Cardiac septum (tissue), 1 donor: ENCODE measurements around the gene KRT16. TPM values are rescaled to one million over a fixed set of nuclear protein-coding genes. Genes with fewer than 3 reads are reported as not detected.
"Not testable (repeated sequence)": the region's sequence is repeated elsewhere in the genome, so short reads cannot be mapped to it uniquely, and the experiment has no call there.

ENCODE experiments used
- DNase-seq: peaks from one replicate; pipeline ENCODE4 v3.0.0-alpha.2; 2020; ENCODE audit warnings: low spot score
- intact Hi-C: fragments of 100-400 bp; cut with DNase I; formaldehyde crosslinking; loops from one replicate; pipeline ENCODE4 v1.14.0; 2022
- total RNA-seq: library from RNA; stranded (reverse); fragmentation: NEBNext Ultra II Directional; extraction: Animal tissue kit (Norgen Biotek cat#: 25700); gene quantifications from one replicate; pipeline ENCODE4 v1.2.1, GENCODE V29; 2021
- donor health status: DM: no; HTN: no; CAD: no.

The KRT16 gene
- total RNA-seq, 1 donor from 2014 or later = not detected

DNA sequence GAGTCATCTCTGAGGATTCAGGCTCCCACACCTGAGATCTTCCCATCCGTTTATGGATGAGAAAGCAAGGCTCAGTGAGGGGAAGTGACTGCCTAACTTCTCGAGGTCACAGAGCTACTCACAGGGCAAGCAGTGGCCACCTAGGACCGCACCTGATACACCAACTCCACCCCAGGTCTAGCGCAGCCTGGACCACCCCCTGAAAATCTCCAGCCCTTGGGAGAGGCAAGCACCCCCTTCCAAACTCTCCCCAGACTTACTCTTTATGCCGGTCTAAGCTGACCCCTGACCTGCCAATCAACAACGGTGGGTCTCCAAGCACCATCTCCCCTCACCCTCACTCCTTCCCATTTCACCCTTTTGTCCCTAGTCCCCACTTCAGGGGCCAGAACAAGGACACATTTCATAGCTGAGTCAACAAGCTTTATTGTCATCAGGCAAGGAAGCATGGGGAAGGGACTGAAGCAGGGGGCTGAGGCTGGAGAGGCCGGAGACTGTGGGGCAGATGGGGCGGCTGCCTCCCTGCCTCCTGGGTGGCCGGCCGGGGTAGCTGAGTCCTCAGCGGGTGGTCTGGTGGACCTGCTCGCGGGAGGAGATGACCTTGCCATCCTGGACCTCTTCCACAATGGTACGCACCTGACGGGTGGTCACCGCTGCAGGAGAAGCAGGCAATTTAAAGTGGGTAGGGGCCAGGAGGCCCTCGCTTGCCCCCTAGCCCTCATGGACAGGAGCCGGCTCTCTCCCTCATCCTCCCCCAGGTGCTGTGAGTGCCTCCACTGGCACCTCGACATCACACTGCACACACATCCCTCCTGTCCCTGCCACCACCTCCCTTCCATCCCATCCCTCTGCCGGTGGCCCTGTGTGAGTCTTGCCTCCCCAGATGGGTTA lies 6.7 kb upstream of the KRT16 start:
- intact Hi-C loops = no loop called here
- DNase-seq = no peak

DNA sequence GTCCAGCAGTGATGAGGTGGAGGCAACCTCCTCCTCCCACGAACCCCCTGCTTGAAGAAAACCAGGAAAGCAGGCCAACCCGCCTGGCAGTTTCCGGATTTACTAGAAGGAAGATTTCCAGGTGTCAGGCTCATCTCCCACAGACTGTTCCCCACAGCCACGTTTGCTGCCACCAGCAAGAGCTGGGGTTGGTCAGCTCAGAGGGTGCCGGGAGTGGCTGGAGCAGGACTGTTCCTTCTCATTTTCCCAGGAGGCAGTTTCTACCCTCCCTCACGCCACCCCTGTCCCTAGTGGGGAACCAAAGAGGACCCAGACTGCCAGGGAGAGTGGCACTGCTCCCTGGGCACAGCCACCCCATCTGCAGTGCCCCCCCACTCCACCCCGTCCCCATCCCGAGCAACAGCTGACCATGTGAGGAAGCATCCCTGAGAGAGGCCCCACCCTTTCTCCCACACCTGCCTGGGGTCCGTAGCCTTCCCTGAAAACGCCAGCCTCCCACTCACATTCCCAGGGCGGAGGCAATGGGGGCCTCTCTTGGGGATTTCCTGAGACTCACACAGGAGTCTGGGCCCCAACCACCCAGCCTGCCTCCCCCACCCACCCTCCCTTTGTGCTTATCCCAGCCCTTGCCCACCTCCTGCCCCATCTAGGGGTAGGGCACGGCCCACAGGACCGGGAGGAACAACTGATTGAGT lies 5.9 kb upstream of the KRT16 start:
- intact Hi-C loops = no loop called here
- no peak for DNase-seq

DNA sequence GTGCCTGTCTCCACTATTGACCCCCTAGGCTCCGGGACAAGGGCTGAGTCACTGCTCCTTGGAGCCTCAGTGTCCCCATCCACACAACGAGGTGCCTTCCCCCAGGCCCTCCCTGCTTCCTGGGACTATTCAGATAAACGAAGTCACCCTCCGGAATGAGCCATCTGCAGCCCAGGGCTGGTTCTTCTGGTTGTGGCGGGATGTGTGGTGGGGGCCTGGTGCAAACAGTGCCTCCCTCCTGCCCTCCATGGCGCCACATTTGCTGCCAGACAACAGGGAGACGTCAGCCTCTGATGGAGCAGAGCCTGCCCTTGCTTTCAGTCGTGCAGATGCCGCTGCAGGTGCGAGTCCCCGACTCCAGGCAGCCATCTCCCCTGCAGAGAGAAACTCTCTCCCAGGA lies 5.1 kb upstream of the KRT16 start:
- intact Hi-C loops = no loop called here

DNA sequence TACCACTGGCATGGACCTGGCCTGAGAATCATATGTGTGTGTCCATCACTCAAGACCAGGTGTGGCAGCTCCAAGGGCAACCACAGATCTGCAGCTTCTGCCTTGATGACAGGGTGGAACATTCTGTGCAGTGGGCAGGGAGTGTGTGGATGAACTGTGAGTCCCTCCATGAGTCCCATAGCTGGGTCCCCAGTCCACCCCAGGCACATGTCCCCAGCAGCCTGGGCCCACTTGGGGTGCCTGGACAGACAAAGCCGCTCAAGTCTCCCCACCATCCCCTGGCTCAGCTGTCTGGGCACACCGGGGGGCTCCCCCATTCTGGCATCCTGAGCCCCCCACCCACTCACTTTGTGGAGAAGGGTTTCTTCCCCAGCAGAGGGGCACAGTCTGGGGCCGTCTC lies 4.6 kb upstream of the KRT16 start:
- no peak for DNase-seq
- intact Hi-C loops = no loop called here

More for the DNA sequence above, 5.1 kb upstream of the KRT16 start:
- DNase-seq = no peak

DNA sequence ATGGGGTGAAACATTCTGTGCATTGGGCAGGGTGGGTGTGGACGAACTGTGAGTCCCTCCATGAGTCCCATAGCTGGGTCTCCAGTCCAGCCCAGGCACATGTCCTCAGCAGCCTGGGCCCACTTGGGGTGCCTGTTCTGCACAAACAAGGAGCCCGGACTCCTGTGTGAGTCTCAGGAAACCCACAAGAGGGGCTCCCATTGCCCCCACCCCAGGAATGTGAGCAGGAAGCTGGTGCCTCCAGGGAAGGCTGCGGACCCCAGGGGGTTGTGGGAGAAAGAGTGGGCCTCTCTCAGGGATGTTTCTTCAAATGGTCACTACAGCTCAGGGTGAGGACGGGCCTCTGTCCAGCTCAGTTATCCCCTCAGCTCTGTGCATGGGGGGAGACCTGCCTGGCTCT lies 3.9 kb upstream of the KRT16 start:
- DNase-seq, intact Hi-C loops: not testable (repeated sequence)

DNA sequence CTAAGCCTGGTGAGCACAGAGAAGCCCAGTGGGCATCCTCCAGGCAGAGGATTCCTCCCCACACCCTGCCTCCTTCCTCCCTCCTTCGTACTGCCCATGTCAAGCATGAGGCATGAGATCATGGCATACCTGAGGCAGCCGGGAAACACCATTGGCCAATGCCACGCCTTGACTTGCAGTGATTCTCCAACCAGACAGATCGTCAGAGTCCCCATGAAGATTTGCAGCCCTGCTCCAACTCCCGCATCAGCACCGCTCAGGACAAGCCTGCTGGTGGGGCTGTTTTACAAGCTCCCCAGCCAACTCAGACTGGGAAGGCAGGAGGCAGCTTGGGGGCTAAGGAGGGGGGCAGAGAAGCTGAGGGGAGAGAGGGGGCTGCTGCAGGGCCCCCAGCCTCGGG lies 2.9 kb upstream of the KRT16 start:
- no peak for DNase-seq
- intact Hi-C loops = no loop called here

DNA sequence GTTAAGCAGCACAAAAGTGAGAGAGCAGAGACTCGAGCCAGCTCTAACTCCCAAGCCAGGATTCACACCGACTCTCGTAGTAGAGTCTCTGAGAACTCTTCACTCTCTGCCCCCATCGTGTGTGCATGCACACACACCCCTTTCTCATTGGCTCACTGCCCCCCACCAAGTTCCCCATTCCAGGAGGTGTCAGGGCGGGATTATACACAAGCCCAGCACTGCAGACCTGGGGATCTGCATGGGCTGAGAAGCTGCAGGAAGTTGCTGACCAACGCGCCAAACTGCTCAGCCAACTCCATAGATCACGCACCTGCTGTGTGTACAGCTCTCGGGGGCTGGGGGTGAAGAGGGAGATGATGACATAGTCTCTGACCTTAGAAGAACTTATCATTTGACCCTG lies 2.2 kb upstream of the KRT16 start:
- DNase-seq, intact Hi-C loops: not testable (repeated sequence)

DNA sequence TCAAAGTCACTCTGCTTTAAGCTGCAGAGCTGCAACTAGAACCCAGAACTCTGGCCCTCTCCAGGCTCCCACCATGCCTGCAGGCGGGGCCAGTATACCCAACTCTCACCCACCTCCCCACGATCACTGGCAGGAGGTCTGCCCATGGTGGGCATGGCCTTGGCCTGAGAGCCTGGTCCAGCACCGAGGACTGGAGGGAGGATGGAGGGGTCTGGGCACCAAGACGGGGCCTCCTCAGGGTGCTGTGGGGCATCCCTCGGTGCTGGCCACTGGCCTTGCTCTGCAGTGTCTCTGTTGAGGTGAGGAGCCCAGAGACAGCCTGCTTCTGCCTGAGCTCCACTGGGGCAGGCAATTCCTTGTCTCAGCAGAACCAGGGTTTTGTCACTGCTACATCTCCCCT lies 1.5 kb upstream of the KRT16 start:
- no peak for DNase-seq
- intact Hi-C loops = no loop called here

DNA sequence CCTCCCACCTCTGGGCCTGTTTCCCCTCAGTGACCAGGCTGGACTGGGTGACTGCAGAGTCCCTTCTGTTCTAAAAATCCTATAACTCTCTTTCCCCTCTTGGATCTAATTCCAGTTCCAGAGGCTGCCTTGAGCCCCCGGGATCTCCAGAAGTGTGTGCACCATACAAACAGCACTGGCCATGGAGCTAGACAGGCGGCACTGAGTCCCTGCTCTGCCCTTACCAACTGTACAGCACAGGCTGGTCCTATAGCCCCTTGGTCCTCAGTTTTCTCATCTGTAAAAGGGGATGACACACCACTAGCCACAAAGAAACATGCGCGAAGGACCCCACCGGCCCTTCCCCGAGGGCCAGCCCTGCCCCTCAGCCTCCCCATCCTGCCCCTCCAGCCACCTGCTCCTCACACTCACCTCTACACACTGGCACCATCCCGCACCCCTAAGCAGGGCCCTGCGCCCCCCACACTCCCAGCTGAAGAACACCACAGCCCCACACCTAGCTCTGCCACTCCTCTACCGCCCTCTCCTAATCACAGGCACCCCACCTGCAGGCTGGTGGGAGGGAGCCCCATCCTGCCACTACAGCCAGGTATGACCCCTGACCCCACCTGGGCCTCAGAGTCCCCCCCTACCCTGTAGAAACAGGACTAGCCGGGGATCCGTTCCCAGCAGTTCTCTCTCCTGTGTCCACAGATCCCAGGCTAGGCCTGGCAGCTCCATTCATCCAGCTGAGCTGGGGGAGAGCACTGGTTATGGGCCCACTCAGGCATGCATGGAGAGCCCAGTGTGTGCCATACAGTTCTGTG lies 913 bp upstream of the KRT16 start:
- intact Hi-C loops = no loop called here
- DNase-seq = no peak

DNA sequence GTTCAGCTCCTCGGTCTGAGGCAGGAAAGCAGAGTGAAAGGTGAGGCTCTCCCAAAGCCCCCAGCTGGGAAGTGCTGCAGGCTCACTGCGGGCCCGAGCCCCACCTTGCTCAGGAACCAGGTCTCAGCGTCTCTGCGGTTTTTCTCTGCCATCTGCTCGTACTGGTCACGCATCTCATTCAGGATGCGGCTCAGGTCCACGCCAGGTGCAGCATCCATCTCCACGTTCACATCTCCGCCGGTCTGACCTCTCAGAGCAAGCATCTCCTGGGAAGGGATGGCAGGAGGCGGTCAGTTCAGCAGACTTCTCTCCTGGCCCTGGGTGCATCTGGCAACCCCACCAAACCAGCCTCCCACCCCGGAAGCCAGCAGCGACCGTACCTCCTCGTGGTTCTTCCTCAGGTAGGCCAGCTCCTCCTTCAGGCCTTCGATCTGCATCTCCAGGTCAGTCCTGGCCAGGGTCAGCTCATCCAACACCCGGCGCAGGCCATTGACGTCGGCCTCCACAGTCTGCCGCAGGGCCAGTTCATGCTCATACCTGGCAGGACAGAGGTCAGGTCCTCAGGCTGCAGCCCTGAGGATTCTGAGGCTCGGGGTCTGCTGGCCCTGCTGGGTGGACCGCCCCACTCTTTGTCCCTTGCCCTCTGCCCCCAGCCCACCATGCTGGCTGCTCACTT lies 1.5 kb downstream of the KRT16 start:
- intact Hi-C loops = no loop called here
- DNase-seq = no peak

DNA sequence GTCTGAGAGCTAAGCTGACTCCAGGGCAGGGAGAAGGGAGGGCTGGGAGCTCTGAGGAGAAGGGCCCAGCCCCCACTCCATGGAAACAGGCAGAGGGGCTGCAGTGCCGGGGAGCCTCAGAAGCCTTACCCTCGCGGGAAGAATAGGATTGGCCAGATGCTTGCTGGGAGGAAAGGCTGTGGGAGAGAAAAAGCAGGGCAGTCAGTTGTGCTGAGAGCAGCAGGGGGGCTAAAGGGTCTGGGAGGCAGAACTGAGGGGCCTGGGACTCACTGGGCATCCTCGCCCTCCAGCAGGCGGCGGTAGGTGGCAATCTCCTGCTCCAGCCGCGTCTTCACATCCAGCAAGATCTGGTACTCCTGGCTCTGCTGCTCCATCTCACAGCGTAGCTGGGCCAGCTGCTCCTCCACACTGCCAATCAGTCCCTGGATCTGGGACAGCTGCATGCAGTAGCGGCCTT lies 2.5 kb downstream of the KRT16 start:
- DNase-seq, intact Hi-C loops: not testable (repeated sequence)

DNA sequence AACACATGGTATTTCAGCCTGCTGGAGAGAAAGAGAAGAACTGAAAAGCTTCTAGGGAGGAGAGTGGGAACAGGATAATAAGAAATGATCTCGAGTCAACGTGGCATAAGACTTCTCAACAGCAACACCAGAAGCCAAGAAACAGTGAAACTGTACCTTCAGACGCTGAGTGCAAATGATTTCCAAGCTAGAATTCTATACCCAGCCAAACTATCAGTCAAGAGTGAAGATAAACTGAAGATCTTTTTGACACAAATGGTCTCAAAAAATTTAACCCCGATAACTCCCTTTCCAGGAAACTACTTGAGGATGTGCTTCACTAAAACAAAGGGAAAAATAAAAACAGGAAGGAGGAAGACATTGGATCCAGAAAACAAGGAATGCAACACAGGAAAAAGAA lies 5.6 kb downstream of the KRT16 start:
- DNase-seq, intact Hi-C loops: not testable (repeated sequence)

DNA sequence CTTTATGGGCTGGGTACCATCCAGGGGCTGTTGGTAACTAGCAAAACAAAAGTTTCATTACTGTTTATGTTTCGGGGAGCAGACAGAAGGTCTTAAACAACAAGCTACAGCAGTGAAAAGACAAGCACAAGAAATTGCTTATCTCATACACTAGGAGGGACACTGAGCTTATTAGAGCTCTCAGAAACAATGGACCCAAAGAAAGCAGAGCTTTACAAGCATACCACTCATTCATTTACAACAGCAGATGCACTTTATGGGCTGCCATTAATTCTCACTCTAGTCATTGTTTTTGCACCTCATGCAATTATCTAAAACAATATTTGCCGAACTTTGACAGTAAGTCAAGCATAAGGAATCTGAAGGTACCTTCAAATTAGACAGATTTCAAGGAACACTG lies 10.0 kb downstream of the KRT16 start:
- intact Hi-C loops = no loop called here
- no peak for DNase-seq

DNA sequence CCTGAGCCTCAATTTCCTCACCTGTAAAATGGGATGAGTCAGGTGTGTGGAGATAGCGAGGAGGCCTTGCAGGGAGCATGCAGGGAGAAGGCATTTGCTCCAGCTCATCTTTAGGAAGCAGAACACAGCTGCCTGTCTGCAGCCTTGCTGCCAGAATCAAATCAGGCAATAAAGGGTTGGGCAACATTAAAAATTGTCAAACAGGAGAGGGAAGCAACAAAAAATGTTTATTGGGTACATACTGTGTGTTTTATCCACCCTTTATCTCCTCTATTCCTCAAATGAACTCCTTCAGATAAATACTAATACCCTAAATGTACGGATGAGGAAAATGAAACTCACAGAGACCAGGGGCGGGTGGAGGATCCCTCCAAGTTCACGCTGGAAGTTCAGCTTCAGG lies 12.2 kb downstream of the KRT16 start:
- no peak for DNase-seq
- intact Hi-C loops = no loop called here

DNA sequence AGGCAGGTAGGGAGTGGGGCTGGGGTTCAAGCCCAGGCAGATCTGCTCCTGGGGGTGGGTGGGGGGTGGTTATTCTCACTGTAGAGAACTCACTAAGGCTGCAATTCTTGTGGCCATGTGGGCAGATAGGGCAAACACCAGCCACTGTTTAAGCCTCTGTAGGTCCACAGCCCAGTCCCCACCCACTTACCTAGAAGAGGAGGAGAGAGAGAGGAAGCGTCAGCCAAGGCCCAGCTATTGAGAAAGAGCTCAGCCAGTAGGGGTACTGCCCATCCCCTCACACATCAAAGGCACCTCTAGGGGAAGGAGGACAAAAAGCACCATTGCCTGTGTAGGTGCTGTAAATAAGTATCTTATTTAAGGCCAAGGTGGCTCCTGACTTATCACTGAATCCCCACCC lies 12.9 kb downstream of the KRT16 start:
- no peak for DNase-seq
- intact Hi-C loops = no loop called here

DNA sequence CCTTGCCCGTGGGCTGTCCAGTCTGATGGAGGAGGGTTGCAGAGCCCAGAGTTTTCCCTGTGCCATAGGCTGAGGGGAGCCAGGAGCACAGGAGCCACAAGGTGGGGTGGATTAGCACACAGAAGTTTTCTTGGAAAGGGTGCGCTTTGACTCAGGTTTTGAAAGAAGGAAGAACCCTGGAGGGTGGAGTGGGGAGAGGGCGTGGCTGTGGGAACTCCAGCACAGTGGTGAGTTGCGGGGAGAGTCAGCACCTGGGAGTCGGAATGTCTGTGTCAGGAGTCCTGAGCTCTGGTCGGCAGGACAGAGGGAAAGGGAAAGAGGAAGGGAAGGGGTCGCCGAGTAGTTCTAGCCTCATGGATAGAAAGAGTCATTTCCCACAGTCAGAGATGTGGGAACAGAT lies 17.0 kb downstream of the KRT16 start:
- DNase-seq = no peak
- intact Hi-C loops = no loop called here

DNA sequence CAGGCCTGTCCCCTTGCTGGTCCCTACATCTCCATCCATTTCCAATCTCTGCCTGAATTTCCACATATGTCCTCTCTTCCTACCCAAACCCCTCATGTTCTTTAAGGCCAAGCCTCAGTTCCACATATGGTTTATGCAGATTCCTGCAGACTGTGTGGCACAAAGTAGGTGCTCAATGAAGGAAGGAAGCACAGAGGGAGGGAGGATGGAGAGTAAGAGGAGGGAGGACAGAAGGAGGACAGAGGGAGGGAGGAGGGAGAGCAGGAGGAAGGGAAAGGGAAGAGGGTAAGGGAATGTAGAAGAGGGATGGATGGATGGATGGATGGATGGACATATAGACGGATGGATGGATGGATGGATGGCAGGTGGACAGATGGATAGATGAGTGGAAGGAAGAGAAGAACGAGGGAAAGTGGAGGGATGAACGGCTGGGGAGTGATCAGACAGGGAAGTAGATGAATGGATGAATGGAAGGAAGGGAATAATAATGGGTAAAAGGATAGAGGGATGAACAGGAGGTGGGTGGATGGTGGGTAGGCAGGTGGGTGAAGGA lies 18.1 kb downstream of the KRT16 start:
- intact Hi-C loops = no loop called here
- DNase-seq = no peak

DNA sequence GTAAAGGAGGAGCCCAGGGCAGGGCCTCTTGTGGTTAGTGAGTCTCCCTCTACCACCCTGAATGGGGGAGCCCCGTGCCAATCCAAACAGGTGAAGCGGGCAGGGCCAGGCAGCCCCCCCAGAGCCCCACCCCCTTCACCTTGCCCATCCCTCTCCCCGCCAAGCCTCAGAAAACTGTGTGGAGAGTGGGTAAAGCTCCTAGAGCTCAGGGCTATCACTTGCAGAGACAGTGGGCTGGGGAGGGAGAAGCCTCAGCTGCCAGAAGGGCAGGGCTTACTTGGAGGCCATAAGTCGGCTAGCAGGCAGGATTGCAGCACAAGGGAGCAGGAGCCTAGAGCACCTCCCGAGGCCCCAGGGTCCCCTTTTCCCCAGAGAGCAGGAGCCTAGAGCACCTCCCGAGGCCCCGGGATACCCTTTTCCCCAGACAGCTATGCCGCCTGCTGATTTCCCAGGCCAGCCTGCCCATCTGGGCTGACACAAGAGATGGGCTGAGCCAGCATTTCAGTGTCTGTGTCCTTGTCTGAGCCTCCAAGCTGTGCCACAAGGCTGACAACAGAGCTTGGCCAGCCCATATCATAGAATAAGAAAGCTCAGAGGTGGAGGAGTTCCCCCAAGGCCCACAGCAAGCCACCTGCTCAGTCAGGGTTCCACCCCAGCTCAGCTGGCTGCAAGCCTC lies 19.1 kb downstream of the KRT16 start:
- intact Hi-C loops = no loop called here
- DNase-seq = no peak
